MCF 10A (cell line): Measurements from ENCODE around the gene PTPRG. TPM values are rescaled to one million over a fixed set of nuclear protein-coding genes. Genes with fewer than 3 reads are reported as not detected.

ENCODE experiments used
- BruUV-seq: library from RNA; stranded (reverse); fragments of 400-500 nt; replicated peaks from 2 replicates; lab custom pipeline; 2021; lab: Mats Ljungman, UMichigan
- CTCF ChIA-PET: fragments of 300-600 bp; sonication (Branson Sonifier 250); formaldehyde crosslinking; extraction: SDS; loops from one replicate; lab custom pipeline; 2021; ENCODE audit warnings: antibody characterized with exemption, inconsistent platforms; lab: Yijun Ruan, JAX
- POLR2A ChIA-PET: fragments of 300-600, 350-650 bp; sonication (Branson Sonifier 250); formaldehyde crosslinking; extraction: SDS; loops from one replicate; lab custom pipeline; 2020; ENCODE audit warnings: antibody characterized with exemption, inconsistent platforms; lab: Yijun Ruan, JAX
- DNase-seq: peaks from one replicate; pipeline ENCODE4 v3.0.0-alpha.2; 2018; ENCODE audit not compliant: unreplicated experiment
- H3K27ac Mint-ChIP-seq: one replicate; pipeline ENCODE4 v1.8.0; 2022; ENCODE audit warnings: mild to moderate bottlenecking, low read depth, mixed read lengths; ENCODE audit not compliant: unreplicated experiment
- H3K27me3 Mint-ChIP-seq: one replicate; pipeline ENCODE4 v1.8.0; 2022; ENCODE audit warnings: mixed read lengths; ENCODE audit not compliant: insufficient read depth, unreplicated experiment
- H3K36me3 Mint-ChIP-seq: one replicate; pipeline ENCODE4 v1.8.0; 2022; ENCODE audit warnings: mild to moderate bottlenecking, moderate library complexity, mixed read lengths; ENCODE audit not compliant: insufficient read depth, unreplicated experiment
- H3K4me1 Mint-ChIP-seq: one replicate; pipeline ENCODE4 v1.8.0; 2022; ENCODE audit warnings: mixed read lengths; ENCODE audit not compliant: insufficient read depth, unreplicated experiment
- H3K4me3 Mint-ChIP-seq: one replicate; pipeline ENCODE4 v1.8.0; 2022; ENCODE audit warnings: mild to moderate bottlenecking, moderate library complexity, mixed read lengths; ENCODE audit not compliant: unreplicated experiment
- H3K9me3 Mint-ChIP-seq: one replicate; pipeline ENCODE4 v1.8.0; 2022; ENCODE audit warnings: mixed read lengths; ENCODE audit not compliant: unreplicated experiment
- intact Hi-C: fragments of 100-400 bp; cut with micrococcal nuclease; formaldehyde crosslinking; loops from 2 replicates; pipeline ENCODE4 v1.14.1; 2022
- total RNA-seq: library from RNA; stranded (reverse); gene quantifications from 2 replicates; pipeline ENCODE4 v1.2.3, GENCODE V29; 2022
- TF ChIP-seq, protein P1 (sequence below): fragments of 200-600 bp; IDR thresholded peaks from one replicate; pipeline ENCODE4 v1.8.0; 2022; ENCODE audit warnings: antibody characterized with exemption, mild to moderate bottlenecking; ENCODE audit not compliant: unreplicated experiment

The PTPRG gene
- total RNA-seq, 1 experiment from 2014 or later = 54.5 TPM

DNA sequence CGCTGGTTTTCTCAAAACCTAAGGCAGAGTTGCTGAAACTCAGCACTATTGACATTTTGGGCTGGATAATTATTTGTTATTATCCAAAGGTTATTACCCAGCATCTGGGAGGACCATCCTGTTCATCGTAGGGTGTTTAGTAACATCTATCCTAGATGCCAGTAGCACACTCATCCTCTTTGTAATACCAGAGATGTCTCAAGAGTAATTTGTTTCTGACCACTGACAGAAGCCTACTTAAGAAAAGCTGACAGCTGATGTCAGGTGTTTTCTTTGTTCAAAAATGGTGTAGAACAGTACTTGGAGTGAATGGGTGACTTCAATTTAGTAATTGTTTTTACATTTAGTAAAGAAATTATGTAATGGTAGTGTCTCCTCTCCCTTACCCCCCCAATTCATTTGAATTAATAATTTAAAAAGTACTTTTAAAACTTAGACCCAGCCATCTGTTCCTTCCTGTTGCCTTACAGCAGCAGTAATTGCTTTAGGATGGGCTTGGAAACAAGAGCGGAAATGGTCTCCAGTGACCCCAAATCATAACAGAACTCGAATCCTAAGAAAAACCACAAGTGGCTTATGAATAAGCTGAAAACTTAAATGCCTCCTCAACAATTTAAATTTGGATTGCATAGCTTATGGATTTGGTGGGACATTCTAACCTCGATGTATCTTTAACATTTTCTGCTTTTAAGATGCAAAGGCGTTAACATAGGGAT is 105.4 kb downstream of the PTPRG start:
- intact Hi-C loops = no loop called here
- peaks cover 31% of the 10 kb centered on the region for H3K4me1 Mint-ChIP-seq
- H3K4me3 Mint-ChIP-seq = no peak overlapping the region
- ChIA-PET POLR2A (interaction anchor here (0.6 to 1.2 kb wide), 6 partner anchors 9 to 102 kb away, joined by 3 to 7 read pairs (median 4); no protein-coding TSS in a partner anchor), CTCF (interaction anchor here (0.7 kb wide), 1 partner anchor 188 kb away, joined by 3 read pairs; no protein-coding TSS in a partner anchor)
- no TSS peak for BruUV-seq
- H3K27me3 Mint-ChIP-seq = no peaks in the 10 kb centered on the region
- TF ChIP-seq, protein P1, sequence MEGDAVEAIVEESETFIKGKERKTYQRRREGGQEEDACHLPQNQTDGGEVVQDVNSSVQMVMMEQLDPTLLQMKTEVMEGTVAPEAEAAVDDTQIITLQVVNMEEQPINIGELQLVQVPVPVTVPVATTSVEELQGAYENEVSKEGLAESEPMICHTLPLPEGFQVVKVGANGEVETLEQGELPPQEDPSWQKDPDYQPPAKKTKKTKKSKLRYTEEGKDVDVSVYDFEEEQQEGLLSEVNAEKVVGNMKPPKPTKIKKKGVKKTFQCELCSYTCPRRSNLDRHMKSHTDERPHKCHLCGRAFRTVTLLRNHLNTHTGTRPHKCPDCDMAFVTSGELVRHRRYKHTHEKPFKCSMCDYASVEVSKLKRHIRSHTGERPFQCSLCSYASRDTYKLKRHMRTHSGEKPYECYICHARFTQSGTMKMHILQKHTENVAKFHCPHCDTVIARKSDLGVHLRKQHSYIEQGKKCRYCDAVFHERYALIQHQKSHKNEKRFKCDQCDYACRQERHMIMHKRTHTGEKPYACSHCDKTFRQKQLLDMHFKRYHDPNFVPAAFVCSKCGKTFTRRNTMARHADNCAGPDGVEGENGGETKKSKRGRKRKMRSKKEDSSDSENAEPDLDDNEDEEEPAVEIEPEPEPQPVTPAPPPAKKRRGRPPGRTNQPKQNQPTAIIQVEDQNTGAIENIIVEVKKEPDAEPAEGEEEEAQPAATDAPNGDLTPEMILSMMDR = no peak
- DNase-seq = no peak
- peaks cover 7% of the 10 kb centered on the region for H3K36me3 Mint-ChIP-seq
- H3K9me3 Mint-ChIP-seq = no peaks in the 10 kb centered on the region
- H3K27ac Mint-ChIP-seq = no peak overlapping the region

DNA sequence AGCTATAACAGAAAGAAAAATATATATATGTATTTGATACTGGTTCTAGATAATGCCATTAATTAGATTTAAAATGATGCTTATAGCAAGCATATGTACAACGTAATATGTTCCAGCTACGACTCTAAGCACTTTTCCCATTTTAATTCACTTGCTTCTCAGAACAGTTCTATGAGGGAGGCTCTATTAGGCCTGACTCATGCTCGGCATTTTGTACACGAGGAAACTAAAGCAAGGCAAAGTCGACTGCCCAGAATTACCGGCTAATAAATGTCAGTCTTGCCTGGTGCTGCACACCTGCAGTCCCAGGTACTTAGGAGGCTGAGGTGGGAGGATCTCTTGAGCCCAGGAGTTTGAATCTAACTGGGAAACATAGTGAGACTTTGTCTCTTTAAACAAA is 106.0 kb downstream of the PTPRG start:
- ChIA-PET POLR2A (interaction anchor here (0.6 to 1.2 kb wide), 5 partner anchors 9 to 65 kb away, joined by 3 to 7 read pairs (median 4); no protein-coding TSS in a partner anchor), CTCF (interaction anchor here (0.7 kb wide), 1 partner anchor 187 kb away, joined by 3 read pairs; no protein-coding TSS in a partner anchor)
- intact Hi-C loops = no loop called here
- H3K9me3 Mint-ChIP-seq = no peaks in the 10 kb centered on the region
- H3K4me3 Mint-ChIP-seq = no peak overlapping the region
- peaks cover 7% of the 10 kb centered on the region for H3K36me3 Mint-ChIP-seq
- no peaks in the 10 kb centered on the region for H3K27me3 Mint-ChIP-seq
- BruUV-seq = no TSS peak
- TF ChIP-seq, protein P1 = no peak
- no peak for DNase-seq
- peaks cover 31% of the 10 kb centered on the region for H3K4me1 Mint-ChIP-seq
- H3K27ac Mint-ChIP-seq = no peak overlapping the region

DNA sequence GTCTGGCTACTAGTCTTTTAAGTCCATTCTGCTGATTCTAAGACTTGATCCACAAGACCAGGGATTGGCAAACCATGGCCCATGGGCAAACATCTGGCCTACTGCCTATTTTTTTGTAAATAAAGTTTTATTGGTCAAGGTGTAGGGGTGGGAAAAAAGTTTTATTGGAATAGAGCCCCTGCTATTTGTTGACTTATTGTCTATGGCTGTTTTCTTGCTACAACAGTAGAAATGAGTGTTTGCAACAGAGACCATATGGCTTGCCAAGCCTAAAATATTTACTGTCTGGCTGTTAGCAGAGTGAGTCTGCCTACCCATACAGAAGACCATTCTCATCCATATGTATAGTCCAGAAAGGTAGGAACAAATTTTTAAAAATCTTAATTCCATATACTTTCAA is 106.4 kb downstream of the PTPRG start:
- Mint-ChIP-seq H3K4me1 (peaks cover 31% of the 10 kb centered on the region), H3K4me3 (no peak overlapping the region), H3K27ac (no peak overlapping the region), H3K9me3 (no peaks in the 10 kb centered on the region), H3K27me3 (no peaks in the 10 kb centered on the region), H3K36me3 (peaks cover 7% of the 10 kb centered on the region)
- TF ChIP-seq, protein P1 = no peak
- POLR2A ChIA-PET = interaction anchor here (1.2 kb wide), 1 partner anchor 17 kb away, joined by 7 read pairs; no protein-coding TSS in a partner anchor
- no peak for DNase-seq
- no TSS peak for BruUV-seq
- CTCF ChIA-PET = no interaction called here
- intact Hi-C loops = no loop called here

DNA sequence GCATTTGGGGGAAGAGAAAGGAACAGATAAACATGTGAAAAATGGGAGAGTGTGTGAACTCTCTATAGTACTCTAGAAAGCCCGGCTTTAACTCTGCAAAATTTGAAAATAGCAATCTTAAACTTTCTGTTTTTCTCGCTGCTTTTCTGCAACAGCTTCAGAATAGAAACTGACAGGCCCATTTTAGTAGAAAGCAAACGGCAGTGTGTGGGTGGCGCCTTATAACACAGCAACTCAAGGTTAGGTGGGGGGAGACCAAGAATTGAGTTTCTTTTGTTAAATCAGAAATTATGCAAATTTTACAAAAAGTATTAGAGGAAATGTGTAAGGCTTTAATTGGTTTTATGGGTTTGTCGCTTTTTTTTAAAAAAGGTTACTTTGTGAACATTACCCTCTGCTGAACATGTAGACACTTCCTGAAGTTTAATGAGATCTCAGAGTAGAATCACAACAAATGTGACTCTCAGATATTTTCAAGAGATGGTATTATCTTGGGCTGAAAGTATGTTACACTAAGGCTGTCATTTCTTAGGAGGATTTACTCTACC is 107.0 kb downstream of the PTPRG start:
- H3K36me3 Mint-ChIP-seq = peaks cover 7% of the 10 kb centered on the region
- H3K9me3 Mint-ChIP-seq = no peaks in the 10 kb centered on the region
- no TSS peak for BruUV-seq
- CTCF ChIA-PET = no interaction called here
- no peak overlapping the region for H3K4me3 Mint-ChIP-seq
- H3K27me3 Mint-ChIP-seq = no peaks in the 10 kb centered on the region
- POLR2A ChIA-PET = interaction anchor here (0.6 to 2.5 kb wide), 7 partner anchors 10 to 170 kb away, joined by 3 to 15 read pairs (median 4); no protein-coding TSS in a partner anchor
- DNase-seq = no peak
- no peak overlapping the region for H3K27ac Mint-ChIP-seq
- intact Hi-C loops = no loop called here
- peaks cover 31% of the 10 kb centered on the region for H3K4me1 Mint-ChIP-seq
- TF ChIP-seq, protein P1 = no peak
